Measurements from ENCODE around the gene TMEM150B.

TMEM150B gene

GRCh38 chr19:55275851-55276719, 49.1 kb downstream of the TMEM150B start:
- no peak for DNase-seq

DNA sequence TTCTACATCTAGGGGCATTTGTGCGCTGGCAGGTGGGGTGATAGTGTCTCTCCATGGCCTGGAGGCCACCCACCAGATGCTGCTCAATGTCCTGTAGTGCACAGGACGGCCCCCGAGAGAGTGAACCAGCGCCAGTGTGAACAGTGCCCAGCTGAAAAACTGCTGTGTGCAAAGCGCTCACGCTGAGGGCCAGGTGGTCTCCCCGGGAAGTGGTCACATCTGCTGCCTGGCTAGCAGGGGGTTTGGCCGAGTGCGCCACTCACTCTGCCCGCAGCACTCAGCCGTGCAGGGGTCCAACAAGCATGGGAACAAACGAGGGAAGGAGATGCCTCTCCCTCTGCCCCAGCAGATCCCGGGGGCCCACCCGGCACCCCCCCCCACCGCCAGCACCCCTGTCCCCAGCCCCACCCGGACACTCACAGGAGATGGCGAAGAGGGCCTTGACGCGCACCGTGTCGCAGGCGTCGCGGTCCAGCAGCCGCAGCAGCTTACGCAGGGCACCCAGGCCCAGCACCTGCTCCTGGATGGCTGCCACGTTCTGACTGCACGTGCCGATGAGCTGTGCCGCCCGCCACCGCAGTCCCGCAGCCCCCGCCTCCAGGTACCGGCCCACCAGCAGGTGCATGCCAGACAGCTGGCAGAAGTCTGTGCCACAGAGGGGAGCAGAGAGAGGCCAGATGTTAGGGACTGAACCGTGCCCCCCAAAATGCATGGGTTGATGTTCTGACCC, 51.0 kb downstream of the TMEM150B start:
- DNase-seq = no peak

- no peak for DNase-seq
Observed at GRCh38 chr19:55272142-55272541, 53.0 kb downstream of the TMEM150B start.

DNA sequence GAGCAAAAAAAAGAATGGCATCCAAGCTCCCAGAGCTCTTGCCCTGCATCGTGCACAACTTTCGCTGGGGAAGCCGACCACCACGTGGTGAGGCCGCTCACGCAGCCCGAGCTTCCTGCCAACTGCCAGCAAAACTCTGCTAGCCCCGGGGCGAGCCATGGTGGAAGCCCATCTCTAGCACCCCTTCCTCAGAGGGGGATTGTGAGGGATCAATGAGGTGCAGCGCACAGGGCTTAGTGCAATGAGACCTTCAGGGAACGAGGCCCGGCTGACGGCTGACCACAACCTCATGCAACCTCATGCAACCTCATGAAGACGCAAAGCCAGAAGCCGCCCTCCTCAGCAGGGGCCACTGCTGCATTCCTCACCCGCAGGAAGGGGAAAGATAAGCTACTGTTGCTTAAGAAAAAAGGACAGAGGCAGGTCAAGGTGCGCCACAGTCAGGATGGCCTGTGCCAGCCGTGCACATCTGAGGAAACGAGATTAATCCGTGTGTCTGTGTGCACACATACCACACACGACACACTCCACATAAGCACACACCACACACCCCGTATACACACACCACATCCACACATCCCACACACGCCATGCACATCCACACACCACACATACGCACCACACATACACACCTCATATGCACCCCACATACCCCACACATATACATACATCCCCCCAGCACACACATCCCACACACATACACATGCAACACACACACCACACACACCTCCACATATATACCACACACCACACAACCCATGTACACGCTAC, 54.8 kb downstream of the TMEM150B start:
- DNase-seq = no peak

- DNase-seq = no peak
Observed at GRCh38 chr19:55269299-55269698, 55.8 kb downstream of the TMEM150B start.

- DNase-seq = no peak
Observed at GRCh38 chr19:55266840-55267239, 58.3 kb downstream of the TMEM150B start.

GRCh38 chr19:55266404-55266803, 58.7 kb downstream of the TMEM150B start:
- DNase-seq = no peak

DNA sequence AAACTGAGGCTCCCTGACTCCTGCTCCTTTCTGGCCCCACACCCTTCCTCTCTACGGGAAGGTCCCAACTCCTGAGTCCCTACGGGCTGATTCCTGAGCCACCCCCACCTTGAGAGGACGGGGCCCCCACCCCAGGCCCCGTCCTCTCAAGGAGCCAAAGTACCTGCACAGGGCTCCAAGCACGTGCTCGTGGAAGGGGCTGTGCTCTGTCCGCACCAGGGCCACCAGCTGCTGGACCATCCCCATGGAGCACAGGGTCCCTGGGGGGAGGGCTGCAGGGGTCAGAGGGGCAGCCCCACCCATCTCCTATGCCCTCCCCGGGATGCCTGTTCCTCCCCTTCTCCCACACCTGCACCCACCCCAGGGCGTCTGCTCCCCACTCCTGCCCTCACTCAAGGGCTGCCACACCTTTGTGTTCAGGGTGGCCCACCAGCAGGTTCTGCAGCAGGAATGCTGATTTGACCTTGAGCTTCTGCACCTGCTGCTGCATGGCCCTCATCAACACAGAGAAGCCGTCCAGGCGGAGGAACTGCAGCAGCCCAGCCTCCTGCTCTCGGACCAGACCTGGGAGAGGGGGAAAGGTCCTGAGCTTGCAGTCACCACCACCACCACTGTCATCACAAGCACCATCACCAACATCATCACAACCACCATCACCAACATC, 59.3 kb downstream of the TMEM150B start:
- DNase-seq = no peak

DNA sequence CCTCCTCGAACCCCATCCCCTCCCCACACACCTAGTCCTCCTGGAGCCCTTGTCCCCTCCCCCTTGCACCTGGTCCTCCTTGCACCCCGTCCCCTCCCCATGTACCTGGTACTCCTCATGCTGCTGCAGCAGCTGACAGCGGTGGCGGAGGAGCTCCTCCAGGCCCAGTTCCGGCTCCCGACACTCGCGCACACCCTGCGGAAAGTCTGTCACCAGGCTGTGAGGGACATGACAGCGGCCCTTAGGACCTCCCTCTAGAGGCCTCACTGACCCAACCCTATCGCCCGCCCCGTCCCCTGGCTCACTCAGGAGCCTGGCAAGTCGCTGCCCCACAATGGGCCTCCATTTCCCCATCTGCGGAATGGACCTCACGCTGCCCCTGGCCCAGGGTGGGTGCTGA, 60.0 kb downstream of the TMEM150B start:
- no peak for DNase-seq

GRCh38 chr19:55264531-55264930, 60.6 kb downstream of the TMEM150B start:
- DNase-seq = no peak

Measured in activated naive CD4-positive, alpha-beta T cell treated with anti-CD3 and anti-CD28 coated beads, Interleukin-2, amount 50 U/mL, for 16 hours (primary cell).